ENCODE measurements around the gene BMS1.

DNA sequence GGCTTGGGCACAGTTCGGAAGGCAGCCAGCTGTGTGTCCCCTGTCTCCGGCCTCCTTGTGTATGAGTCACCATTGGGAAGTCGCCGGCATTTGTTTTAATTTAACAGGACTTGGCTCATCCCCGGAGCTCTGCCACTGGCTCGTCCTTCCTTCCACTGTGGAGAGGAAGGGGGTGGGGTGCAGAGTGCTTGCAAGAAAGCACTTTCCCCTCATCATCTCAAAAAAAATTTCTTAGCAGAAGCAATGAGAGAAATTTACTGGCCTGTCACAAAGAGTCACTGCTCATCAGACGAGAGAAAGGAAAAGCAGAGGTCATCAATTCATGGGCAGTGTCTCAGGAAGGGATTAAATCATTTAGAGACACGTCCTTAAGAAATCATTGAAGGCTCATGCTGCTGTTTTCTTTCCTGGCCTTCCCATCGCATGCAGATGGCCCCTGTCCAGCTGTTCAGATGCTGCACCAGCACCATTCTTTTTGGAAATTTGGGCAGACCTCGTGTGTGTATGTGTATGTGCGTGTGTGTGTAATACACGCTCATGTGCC lies 93.3 kb downstream of the BMS1 start:
- TF ChIP-seq POLR2A (IDR thresholded peaks at IDR 0.05) (no peak), EP300 (IDR thresholded peaks at IDR 0.05) (no peak)
- TF ChIP-seq, protein P1, sequence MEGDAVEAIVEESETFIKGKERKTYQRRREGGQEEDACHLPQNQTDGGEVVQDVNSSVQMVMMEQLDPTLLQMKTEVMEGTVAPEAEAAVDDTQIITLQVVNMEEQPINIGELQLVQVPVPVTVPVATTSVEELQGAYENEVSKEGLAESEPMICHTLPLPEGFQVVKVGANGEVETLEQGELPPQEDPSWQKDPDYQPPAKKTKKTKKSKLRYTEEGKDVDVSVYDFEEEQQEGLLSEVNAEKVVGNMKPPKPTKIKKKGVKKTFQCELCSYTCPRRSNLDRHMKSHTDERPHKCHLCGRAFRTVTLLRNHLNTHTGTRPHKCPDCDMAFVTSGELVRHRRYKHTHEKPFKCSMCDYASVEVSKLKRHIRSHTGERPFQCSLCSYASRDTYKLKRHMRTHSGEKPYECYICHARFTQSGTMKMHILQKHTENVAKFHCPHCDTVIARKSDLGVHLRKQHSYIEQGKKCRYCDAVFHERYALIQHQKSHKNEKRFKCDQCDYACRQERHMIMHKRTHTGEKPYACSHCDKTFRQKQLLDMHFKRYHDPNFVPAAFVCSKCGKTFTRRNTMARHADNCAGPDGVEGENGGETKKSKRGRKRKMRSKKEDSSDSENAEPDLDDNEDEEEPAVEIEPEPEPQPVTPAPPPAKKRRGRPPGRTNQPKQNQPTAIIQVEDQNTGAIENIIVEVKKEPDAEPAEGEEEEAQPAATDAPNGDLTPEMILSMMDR (IDR thresholded peaks at IDR 0.05), result no peak

All from stomach (tissue), 4 donors.